Skeletal muscle tissue (tissue), 4 donors: ENCODE measurements around the gene RWDD1. TPM values are rescaled to one million over a fixed set of nuclear protein-coding genes. Genes with fewer than 3 reads are reported as not detected.
A peak's percentile ranks its signal among the peaks of the same experiment; 100 is the strongest.

Experiments used
- H3K27ac ChIP-seq: one replicate; pipeline ENCODE4 v1.7.0; 2013; ENCODE audit warnings: mild to moderate bottlenecking, low read depth, low read length, inconsistent platforms
- H3K27me3 ChIP-seq, 3 donors: one replicate each; pipeline ENCODE4 v1.7.0; 2013; ENCODE audit warnings: low read length in 3 of 3; ENCODE audit not compliant: control insufficient read depth in 3 of 3, insufficient read depth in 3 of 3
- H3K36me3 ChIP-seq, 3 donors: one replicate each; pipeline ENCODE4 v1.7.0; 2013; ENCODE audit warnings: low read length in 3 of 3; ENCODE audit not compliant: control insufficient read depth in 3 of 3, insufficient read depth in 3 of 3
- H3K4me1 ChIP-seq, 3 donors: one replicate each; pipeline ENCODE4 v1.7.0; 2013; ENCODE audit warnings: low read length in 3 of 3, mild to moderate bottlenecking in 3 of 3; ENCODE audit not compliant: control insufficient read depth in 3 of 3, insufficient read depth in 3 of 3
- H3K4me3 ChIP-seq, 3 donors: one replicate each; pipeline ENCODE4 v1.7.0; 2013; ENCODE audit warnings: low read length in 3 of 3
- H3K9ac ChIP-seq, 3 donors: one replicate each; pipeline ENCODE4 v1.7.0; 2013; ENCODE audit warnings: low read length in 3 of 3, mild to moderate bottlenecking in 3 of 3, moderate library complexity in 2 of 3, low read depth in 1 of 3
- H3K9me3 ChIP-seq, 3 donors: one replicate each; pipeline ENCODE4 v1.7.0; 2013; ENCODE audit warnings: low read length in 3 of 3; ENCODE audit not compliant: control insufficient read depth in 3 of 3
- total RNA-seq: library from RNA; depleted of rRNA; stranded (reverse); fragments of >200 nt; gene quantifications from one replicate; pipeline ENCODE4 v1.2.3, GENCODE V29; 2014
- donor health status: Osteomylitis.

RWDD1 gene
- total RNA-seq, 1 donor from 2014 or later = 8.9 TPM

DNA sequence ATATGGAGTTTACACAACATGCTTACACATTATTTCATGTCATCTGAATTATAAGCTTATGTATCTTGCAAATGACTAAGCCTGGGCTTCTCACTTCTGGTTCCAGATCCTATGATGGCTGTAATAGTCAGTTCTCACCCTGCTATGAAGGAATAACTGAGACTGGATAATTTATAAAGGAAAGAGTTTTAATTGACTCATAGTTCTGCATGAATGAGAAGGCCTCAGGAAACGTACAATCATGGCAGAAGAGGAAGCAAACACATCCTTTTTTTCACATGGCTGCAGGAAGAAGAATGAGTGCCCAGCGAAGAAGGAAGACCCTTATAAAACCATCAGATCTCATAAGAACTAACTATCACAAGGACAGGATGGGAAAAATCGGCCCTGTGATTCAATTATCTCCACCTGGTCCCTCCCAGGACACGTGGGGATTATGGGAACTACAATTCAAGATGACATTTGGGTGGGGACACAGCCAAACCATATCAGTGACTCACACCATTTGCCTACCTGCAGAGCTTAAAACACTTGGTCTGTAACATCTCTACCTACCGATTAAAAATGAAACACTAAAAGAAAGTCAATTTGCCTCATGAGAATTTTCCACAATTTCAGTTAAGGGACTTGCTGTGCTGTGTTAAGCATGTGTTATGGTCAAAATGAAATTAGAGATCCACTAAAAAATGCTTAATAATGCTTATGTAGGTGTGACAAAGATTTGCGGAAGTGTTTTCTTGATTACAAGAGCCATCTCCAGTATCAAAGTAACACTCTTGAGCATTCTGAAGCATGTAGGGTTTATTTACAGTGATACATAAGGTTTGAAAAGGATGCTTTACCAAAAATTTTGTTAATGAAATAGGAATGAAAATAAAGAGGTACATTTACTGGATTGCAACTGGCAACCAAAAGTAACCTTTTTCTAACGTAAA is 2.2 kb upstream of the RWDD1 start:
- H3K9me3 ChIP-seq = no peaks in the 10 kb centered on the region
- H3K27me3 ChIP-seq = no peaks in the 10 kb centered on the region
- H3K36me3 ChIP-seq = no peaks in the 10 kb centered on the region
- H3K9ac ChIP-seq = no peak overlapping the region
- no peak overlapping the region for H3K27ac ChIP-seq
- H3K4me3 ChIP-seq = no peak overlapping the region
- peaks cover 16 to 29% (median 23%) of the 10 kb centered on the region in 3 donors for H3K4me1 ChIP-seq

DNA sequence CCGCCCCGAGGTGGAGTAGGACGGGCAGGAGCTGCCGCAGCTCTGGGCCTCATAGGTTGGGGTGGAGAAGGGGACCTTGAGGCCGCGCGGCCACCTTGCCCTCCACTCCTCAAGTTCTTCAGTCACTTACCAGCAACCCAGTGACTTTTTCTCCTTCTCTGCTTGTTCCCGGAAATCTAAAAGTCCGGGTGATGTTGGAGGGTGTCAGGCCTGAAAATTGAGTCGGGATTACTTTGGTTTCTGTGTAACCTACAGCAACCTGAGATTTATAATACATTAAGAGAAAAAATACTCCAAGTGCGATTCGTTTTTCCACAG is 338 bp downstream of the RWDD1 start:
- Histone ChIP-seq H3K36me3 (peaks cover 0 to under 1% (median 0%) of the 10 kb centered on the region in 3 donors), H3K9me3 (no peaks in the 10 kb centered on the region)

DNA sequence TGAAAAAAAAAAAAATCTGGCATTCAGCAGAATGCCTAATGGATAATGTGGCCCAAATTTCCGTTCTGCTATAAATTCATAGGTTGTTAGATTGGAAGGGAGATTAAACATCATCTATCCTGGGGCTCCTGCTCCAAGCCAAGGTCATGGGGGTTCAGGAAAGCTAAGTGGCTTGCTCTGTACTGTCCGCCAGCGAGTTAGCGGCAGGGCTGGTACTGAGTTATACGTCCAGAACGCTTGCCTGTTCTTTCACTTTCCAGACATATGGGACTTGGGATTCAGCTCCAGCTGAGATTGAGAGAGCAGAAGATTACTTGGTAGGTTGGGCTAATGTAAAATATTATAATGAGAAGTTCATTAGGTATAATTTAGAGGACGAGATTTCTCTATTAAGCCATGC is 858 bp downstream of the RWDD1 start:
- H3K4me1 ChIP-seq = peaks cover 13 to 26% (median 15%) of the 10 kb centered on the region in 3 donors
- H3K27ac ChIP-seq = peak overlapping the region; percentile 88
- peaks cover 0 to 5% (median 0%) of the 10 kb centered on the region in 3 donors for H3K36me3 ChIP-seq
- peak overlapping the region; percentile 88 to 93 (median 90) for H3K4me3 ChIP-seq
- H3K9ac ChIP-seq = peak overlapping the region; percentile 91 to 96 (median 95)
- no peaks in the 10 kb centered on the region for H3K27me3 ChIP-seq
- H3K9me3 ChIP-seq = no peaks in the 10 kb centered on the region

More for the DNA sequence above, 338 bp downstream of the RWDD1 start:
- Histone ChIP-seq H3K4me3 (peak overlapping the region; percentile 88 to 93 (median 90)), H3K4me1 (peaks cover 13 to 26% (median 15%) of the 10 kb centered on the region in 3 donors), H3K27ac (peak overlapping the region; percentile 88), H3K27me3 (no peaks in the 10 kb centered on the region), H3K9ac (peak overlapping the region; percentile 91 to 96 (median 95))

DNA sequence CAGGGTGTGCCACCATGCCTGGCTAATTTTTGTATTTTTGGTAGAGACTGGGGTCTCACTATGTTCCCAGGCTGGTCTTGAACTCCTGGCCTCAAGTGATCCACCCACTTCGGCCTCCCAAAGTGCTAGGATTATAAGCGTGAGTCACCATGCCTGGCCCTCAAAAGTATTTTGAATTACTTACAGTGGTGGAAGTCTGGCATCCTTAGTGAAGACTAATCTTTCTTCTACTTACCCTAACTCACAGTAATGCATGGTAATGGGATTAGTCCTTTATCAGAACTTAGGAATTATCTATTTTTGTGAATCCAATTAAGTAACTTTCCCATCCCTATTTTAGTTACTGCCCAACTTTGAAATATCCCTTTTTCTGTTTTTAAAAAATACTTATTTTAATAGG is 3.9 kb downstream of the RWDD1 start:
- H3K9ac ChIP-seq = no peak overlapping the region
- no peak overlapping the region for H3K27ac ChIP-seq
- H3K4me1 ChIP-seq = peaks cover 9 to 20% (median 14%) of the 10 kb centered on the region in 3 donors
- no peak overlapping the region for H3K4me3 ChIP-seq
- no peaks in the 10 kb centered on the region for H3K27me3 ChIP-seq
- no peaks in the 10 kb centered on the region for H3K9me3 ChIP-seq
- H3K36me3 ChIP-seq = peaks cover 0 to 10% (median 0%) of the 10 kb centered on the region in 3 donors

DNA sequence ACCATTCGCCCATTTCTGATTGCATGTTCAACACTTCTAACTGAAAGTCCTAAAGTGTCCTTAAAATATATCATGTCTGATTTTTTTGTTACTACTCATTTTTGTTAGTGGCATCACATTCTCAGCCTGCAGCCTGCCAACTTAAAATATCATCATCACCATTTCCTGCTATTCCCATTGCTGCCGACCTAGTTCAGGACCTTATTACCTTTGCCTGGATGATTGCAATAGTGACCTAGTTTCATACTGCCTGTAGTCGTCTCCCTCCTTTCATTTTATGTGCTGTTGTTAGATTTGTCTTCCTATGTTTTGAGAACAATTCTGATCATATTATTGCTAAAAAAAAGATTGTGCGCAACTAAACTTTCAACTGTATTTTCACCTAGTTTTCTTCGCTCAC is 6.2 kb downstream of the RWDD1 start:
- Histone ChIP-seq H3K36me3 (peaks cover 0 to 10% (median 7%) of the 10 kb centered on the region in 3 donors), H3K4me1 (peaks cover 5 to 13% (median 8%) of the 10 kb centered on the region in 3 donors), H3K9ac (no peak overlapping the region), H3K9me3 (no peaks in the 10 kb centered on the region), H3K4me3 (no peak overlapping the region), H3K27ac (no peak overlapping the region), H3K27me3 (no peaks in the 10 kb centered on the region)

DNA sequence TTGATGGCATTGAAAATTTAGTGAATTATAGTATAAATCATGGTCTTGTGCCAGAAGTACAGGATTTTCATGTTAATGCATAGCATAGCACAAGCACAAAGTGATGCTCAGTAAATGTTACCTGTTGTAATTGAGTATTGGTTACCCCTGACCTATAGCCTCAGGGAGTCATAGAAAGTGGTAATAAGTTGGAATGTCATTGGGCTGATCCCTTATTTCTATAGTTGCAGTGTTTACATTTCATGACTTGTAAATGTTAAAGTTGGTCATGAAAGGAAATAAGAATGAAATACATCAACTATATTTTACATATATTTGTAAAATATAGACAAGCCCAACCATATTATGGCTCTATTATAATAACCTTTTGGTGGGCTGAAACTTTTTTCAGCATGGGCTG is 7.0 kb downstream of the RWDD1 start:
- Histone ChIP-seq H3K9me3 (no peaks in the 10 kb centered on the region), H3K27ac (no peak overlapping the region), H3K4me1 (peaks cover 0 to 6% (median 4%) of the 10 kb centered on the region in 3 donors), H3K27me3 (no peaks in the 10 kb centered on the region), H3K4me3 (no peak overlapping the region), H3K9ac (no peak overlapping the region), H3K36me3 (peaks cover 0 to 12% (median 7%) of the 10 kb centered on the region in 3 donors)

DNA sequence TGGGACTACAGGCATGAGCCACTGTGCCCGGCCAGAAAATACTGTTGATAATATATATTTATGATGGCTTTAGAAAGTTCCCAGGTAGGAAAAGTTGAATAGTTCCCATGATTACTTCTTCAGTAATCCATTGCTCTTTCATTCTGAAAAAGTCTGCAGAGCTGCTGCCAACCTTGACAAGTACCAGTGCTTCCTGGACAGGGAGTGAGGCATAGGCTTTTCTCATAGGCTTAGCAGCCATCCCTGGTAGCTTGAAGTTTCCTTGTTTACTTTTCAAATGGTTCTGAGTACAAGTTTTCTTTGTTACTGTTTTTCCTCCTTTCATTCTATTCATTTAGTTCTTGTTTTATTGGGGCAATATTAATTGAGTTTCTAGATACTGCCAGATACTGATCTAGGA is 7.8 kb downstream of the RWDD1 start:
- Histone ChIP-seq H3K9ac (peak overlapping the region in 1 of 3 donors; percentile 36), H3K4me3 (no peak overlapping the region), H3K27ac (no peak overlapping the region), H3K27me3 (no peaks in the 10 kb centered on the region), H3K9me3 (no peaks in the 10 kb centered on the region), H3K4me1 (peaks cover 0 to 4% (median 0%) of the 10 kb centered on the region in 3 donors), H3K36me3 (peaks cover 3 to 15% (median 7%) of the 10 kb centered on the region in 3 donors)

DNA sequence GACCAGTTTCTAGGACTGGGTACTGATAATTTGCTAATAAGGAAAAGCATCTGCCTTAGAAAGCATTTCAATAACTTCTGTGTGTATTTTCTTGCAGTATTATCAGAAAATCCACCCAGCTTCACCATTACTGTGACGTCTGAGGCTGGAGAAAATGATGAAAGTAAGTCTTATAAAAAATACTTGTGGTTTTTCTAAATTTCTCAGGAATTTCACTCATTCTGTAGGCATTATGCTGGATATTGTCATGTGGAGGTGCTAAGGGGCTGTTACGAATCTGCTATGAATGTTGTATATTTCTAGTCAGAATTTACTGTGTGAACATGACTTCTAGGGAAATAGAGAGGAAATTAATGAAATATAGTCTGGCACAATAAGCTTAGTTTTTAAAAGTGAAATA is 8.9 kb downstream of the RWDD1 start:
- Histone ChIP-seq H3K4me3 (no peak overlapping the region), H3K4me1 (peaks cover 0 to 4% (median 0%) of the 10 kb centered on the region in 3 donors), H3K9ac (no peak overlapping the region), H3K27ac (no peak overlapping the region), H3K9me3 (no peaks in the 10 kb centered on the region), H3K36me3 (peaks cover 5 to 18% (median 12%) of the 10 kb centered on the region in 3 donors), H3K27me3 (no peaks in the 10 kb centered on the region)

DNA sequence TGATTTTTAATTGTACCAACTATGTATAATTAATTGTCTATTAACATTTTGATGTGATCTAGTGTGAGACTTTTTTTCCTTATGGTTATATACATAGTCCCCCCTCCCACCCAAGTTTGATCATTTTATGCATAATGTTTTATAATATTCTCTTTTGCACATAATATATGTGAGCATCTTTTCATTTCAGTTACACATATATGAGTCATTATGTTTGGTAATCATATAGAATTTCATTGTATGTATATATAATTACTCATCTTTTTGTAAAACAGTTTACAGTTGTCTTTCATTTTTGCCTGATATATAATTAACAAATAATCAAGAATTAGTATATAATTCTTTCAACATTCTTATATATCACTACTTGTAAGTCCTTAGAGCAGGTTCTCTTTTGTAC is 15.0 kb downstream of the RWDD1 start:
- no peaks in the 10 kb centered on the region for H3K9me3 ChIP-seq

DNA sequence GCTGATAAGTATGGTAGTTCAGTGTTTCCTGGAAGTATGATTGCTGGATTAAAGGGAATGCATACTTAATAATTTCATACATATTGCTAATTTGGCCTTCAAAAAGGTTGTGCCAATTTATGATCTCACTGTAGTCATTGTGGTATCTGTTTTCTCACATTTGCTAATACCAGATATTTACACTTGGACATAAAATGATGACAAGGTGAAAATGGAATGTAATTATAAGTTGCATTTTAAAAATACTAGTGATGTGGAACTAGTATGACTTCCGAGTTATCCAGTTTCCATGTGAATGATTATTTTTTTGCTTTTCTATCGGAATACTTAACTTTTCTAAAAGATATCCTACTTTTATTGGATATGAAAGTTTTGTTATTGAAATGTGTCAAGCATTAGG is 15.4 kb downstream of the RWDD1 start:
- H3K4me1 ChIP-seq = no peaks in the 10 kb centered on the region
- H3K27me3 ChIP-seq = no peaks in the 10 kb centered on the region
- no peaks in the 10 kb centered on the region for H3K9me3 ChIP-seq
- H3K9ac ChIP-seq = no peak overlapping the region
- no peak overlapping the region for H3K27ac ChIP-seq
- peaks cover 8 to 39% (median 32%) of the 10 kb centered on the region in 3 donors for H3K36me3 ChIP-seq
- H3K4me3 ChIP-seq = no peak overlapping the region

More for the DNA sequence above, 15.0 kb downstream of the RWDD1 start:
- peaks cover 5 to 35% (median 32%) of the 10 kb centered on the region in 3 donors for H3K36me3 ChIP-seq
- no peak overlapping the region for H3K27ac ChIP-seq
- no peak overlapping the region for H3K9ac ChIP-seq
- no peaks in the 10 kb centered on the region for H3K27me3 ChIP-seq
- no peak overlapping the region for H3K4me3 ChIP-seq
- H3K4me1 ChIP-seq = no peaks in the 10 kb centered on the region
